Subcutaneous abdominal adipose tissue (tissue), 5 donors: ENCODE results near the gene ZSWIM1.

Experiments used
- H3K27ac ChIP-seq: one replicate; pipeline ENCODE4 v1.7.0; 2013; ENCODE audit warnings: low read depth, mild to moderate bottlenecking, inconsistent platforms, low read length, moderate library complexity
- H3K27me3 ChIP-seq, 5 donors: one replicate each; pipeline ENCODE4 v1.7.0; 2013; ENCODE audit warnings: low read length in 5 of 5, inconsistent platforms in 1 of 5; ENCODE audit not compliant: control insufficient read depth in 5 of 5, insufficient read depth in 4 of 5
- H3K36me3 ChIP-seq, 5 donors: one replicate each; pipeline ENCODE4 v1.7.0; 2013; ENCODE audit warnings: low read length in 5 of 5; ENCODE audit not compliant: control insufficient read depth in 5 of 5, insufficient read depth in 5 of 5
- H3K4me1 ChIP-seq, 5 donors: one replicate each; pipeline ENCODE4 v1.7.0; 2013; ENCODE audit warnings: low read length in 5 of 5, mild to moderate bottlenecking in 3 of 5, moderate library complexity in 1 of 5; ENCODE audit not compliant: control insufficient read depth in 5 of 5, insufficient read depth in 5 of 5
- H3K4me3 ChIP-seq, 5 donors: one replicate each; pipeline ENCODE4 v1.7.0; 2013; ENCODE audit warnings: low read length in 5 of 5, low read depth in 1 of 5
- H3K9ac ChIP-seq, 5 donors: one replicate each; pipeline ENCODE4 v1.7.0; 2013; ENCODE audit warnings: low read length in 5 of 5, mild to moderate bottlenecking in 4 of 5, moderate library complexity in 3 of 5
- H3K9me3 ChIP-seq, 5 donors: one replicate each; pipeline ENCODE4 v1.7.0; 2013; ENCODE audit warnings: low read length in 5 of 5; ENCODE audit not compliant: control insufficient read depth in 5 of 5
- donor health status: healthy.
- donor health status: healthy.
- donor health status: healthy.
- donor health status: healthy.
- donor health status: healthy.

ZSWIM1 gene

GRCh38 chr20:45913116-45913515, 32.1 kb downstream of the ZSWIM1 start:
- no peak overlapping the region for H3K4me3 ChIP-seq
- no peaks in the 10 kb centered on the region for H3K9me3 ChIP-seq
- H3K9ac ChIP-seq, result no peak overlapping the region
- H3K27me3 ChIP-seq, result no peaks in the 10 kb centered on the region
- peaks cover 0 to 53% (median 42%) of the 10 kb centered on the region in 5 donors for H3K4me1 ChIP-seq
- H3K27ac ChIP-seq, result peak overlapping the region; percentile 72
- H3K36me3 ChIP-seq, result peaks cover 0 to 5% (median 2%) of the 10 kb centered on the region in 5 donors

GRCh38 chr20:45917790-45918141, 36.7 kb downstream of the ZSWIM1 start:
- no peaks in the 10 kb centered on the region for H3K9me3 ChIP-seq
- H3K4me3 ChIP-seq, result no peak overlapping the region
- peaks cover 5 to 55% (median 45%) of the 10 kb centered on the region in 5 donors for H3K4me1 ChIP-seq
- no peaks in the 10 kb centered on the region for H3K27me3 ChIP-seq
- no peaks in the 10 kb centered on the region for H3K36me3 ChIP-seq
- no peak overlapping the region for H3K9ac ChIP-seq
- H3K27ac ChIP-seq, result peak overlapping the region; percentile 66

GRCh38 chr20:45918182-45918737, 37.2 kb downstream of the ZSWIM1 start:
- no peaks in the 10 kb centered on the region for H3K36me3 ChIP-seq
- H3K9ac ChIP-seq, result peak overlapping the region in 2 of 5 donors; percentile 16 to 62
- H3K4me1 ChIP-seq, result peaks cover 5 to 55% (median 45%) of the 10 kb centered on the region in 5 donors
- peak overlapping the region; percentile 66 for H3K27ac ChIP-seq
- H3K9me3 ChIP-seq, result no peaks in the 10 kb centered on the region
- no peaks in the 10 kb centered on the region for H3K27me3 ChIP-seq
- H3K4me3 ChIP-seq, result no peak overlapping the region

GRCh38 chr20:45918779-45919537, 37.9 kb downstream of the ZSWIM1 start:
- Histone ChIP-seq H3K9me3 (no peaks in the 10 kb centered on the region), H3K36me3 (no peaks in the 10 kb centered on the region), H3K27me3 (no peaks in the 10 kb centered on the region), H3K9ac (peak overlapping the region in 1 of 5 donors; percentile 62), H3K4me1 (peaks cover 5 to 58% (median 49%) of the 10 kb centered on the region in 5 donors), H3K27ac (peak overlapping the region; percentile 74), H3K4me3 (peak overlapping the region in 1 of 5 donors; percentile 12)

GRCh38 chr20:45919542-45920399, 38.7 kb downstream of the ZSWIM1 start:
- H3K27ac ChIP-seq, result peak overlapping the region; percentile 74
- H3K36me3 ChIP-seq, result no peaks in the 10 kb centered on the region
- peak overlapping the region; percentile 38 to 60 (median 56) for H3K9ac ChIP-seq
- H3K9me3 ChIP-seq, result no peaks in the 10 kb centered on the region
- peaks cover 7 to 59% (median 57%) of the 10 kb centered on the region in 5 donors for H3K4me1 ChIP-seq
- peak overlapping the region in 4 of 5 donors; percentile 2 to 25 (median 17) for H3K4me3 ChIP-seq
- H3K27me3 ChIP-seq, result no peaks in the 10 kb centered on the region

- Histone ChIP-seq H3K9ac (peak overlapping the region in 4 of 5 donors; percentile 53 to 60 (median 58)), H3K27ac (peak overlapping the region; percentile 74), H3K9me3 (no peaks in the 10 kb centered on the region), H3K4me1 (peaks cover 7 to 67% (median 56%) of the 10 kb centered on the region in 5 donors), H3K4me3 (peak overlapping the region in 1 of 5 donors; percentile 22), H3K27me3 (no peaks in the 10 kb centered on the region), H3K36me3 (no peaks in the 10 kb centered on the region)
Observed at GRCh38 chr20:45920462-45921336, 39.7 kb downstream of the ZSWIM1 start.

- Histone ChIP-seq H3K27ac (no peak overlapping the region), H3K4me3 (no peak overlapping the region), H3K4me1 (peaks cover 7 to 69% (median 56%) of the 10 kb centered on the region in 5 donors), H3K27me3 (no peaks in the 10 kb centered on the region), H3K9ac (no peak overlapping the region), H3K9me3 (no peaks in the 10 kb centered on the region), H3K36me3 (no peaks in the 10 kb centered on the region)
Observed at GRCh38 chr20:45921337-45922189, 40.5 kb downstream of the ZSWIM1 start.

- Histone ChIP-seq H3K27me3 (no peaks in the 10 kb centered on the region), H3K4me3 (peak overlapping the region in 4 of 5 donors; percentile 8 to 50 (median 34)), H3K9ac (peak overlapping the region in 2 of 5 donors; percentile 35 to 38), H3K4me1 (peaks cover 4 to 42% (median 35%) of the 10 kb centered on the region in 5 donors), H3K9me3 (no peaks in the 10 kb centered on the region), H3K27ac (peak overlapping the region; percentile 65), H3K36me3 (no peaks in the 10 kb centered on the region)
Observed at GRCh38 chr20:45924391-45925261, 43.6 kb downstream of the ZSWIM1 start.
